Glomerular visceral epithelial cell (primary cell): Measurements from ENCODE around the gene RPS24.

Experiments
- DNase-seq: peaks from one replicate; pipeline ENCODE4 v3.0.0-alpha.2; 2016; ENCODE audit errors: extremely low spot score

RPS24 gene

DNA sequence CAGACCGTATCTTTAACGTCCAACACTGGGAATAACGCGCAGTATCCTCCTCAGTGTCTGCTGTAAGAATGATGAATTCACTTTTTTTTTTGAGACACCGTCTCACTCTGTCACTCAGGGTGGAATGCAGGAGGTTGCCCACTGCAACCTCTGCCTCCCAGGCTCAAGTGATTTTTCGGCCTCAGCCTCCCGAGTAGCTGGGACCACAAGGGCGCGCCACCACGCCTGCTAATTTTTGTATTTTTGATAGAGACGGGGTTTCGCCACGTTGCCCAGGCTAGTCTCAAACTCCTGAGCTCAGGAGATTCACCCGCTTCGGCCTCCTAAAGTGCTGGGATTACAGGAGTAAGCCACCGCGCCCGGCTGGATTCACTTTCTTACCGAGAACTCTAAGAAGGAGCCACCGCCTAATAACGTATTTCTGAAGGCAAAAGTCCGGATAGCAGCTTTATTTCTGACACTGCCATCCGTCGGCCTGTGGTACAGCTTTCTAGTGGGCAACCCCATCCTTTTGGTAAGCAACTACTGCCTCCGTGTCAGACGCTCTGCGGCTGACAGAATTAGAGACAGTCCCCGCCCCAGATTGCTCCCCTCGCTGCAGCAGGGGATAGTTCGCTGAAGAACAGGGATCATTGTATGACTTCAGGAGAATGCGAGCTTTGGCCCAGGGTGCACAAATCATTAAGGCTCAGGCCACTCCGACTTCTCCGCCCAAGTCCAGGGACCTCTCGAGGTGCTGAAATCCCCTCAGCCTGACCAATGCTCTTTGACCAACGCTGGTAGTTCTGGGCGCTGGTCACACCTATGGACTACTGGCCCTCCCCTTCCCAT is 5.0 kb upstream of the RPS24 start:
- no peak for DNase-seq

GRCh38 chr10:78029269-78030226 is 4.1 kb upstream of the RPS24 start, which contains the start of gene POLR3A:
TSS of gene POLR3A (minus strand) at chr10:78029515. CDS start at chr10:78029407, 108 bp downstream.
- peak; percentile 98 for DNase-seq

GRCh38 chr10:78033387-78033636 is 351 bp upstream of the RPS24 start:
- DNase-seq = no peak

GRCh38 chr10:78035025-78035424 is 1.4 kb downstream of the RPS24 start:
- DNase-seq = no peak

DNA sequence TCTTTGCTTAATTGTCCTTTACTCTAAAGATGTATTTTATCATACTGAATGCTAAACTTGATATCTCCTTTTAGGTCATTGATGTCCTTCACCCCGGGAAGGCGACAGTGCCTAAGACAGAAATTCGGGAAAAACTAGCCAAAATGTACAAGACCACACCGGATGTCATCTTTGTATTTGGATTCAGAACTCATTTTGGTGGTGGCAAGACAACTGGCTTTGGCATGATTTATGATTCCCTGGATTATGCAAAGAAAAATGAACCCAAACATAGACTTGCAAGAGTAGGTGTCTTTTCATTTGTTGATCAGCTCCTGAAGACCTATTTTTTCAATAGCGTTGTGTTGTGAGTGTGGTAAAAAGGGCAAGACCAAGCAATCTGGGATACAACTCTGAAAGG is 1.8 kb downstream of the RPS24 start:
- no peak for DNase-seq

DNA sequence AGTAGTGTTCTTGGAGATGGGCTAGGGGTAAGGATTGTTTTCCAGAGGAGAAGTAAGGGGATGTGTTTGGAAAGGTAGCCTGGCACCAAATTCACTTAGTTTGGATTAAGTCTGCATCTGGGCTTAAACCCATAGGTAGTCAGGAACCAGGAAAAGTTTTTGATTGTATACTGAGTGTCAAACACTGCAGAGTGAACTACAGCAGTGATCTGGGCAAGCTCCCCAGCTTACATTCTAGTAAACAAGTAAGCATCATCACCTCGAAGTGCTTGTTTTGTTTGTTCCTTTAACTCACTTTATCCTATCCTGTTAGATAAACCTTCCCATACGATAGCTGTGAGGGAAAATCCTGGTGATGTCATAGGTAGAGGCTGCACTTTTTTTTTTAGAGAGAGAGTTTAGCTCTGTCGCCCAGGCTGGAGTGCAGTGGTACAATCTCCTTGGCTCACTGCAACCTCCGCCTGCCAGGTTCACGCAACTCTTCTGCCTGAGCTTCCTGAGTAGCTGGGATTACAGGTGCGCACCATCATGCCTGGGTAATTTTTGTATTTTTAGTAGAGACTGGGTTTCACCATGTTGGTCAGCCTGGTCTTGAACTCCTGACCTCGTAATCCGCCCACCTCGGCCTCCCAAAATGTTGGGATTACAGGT is 2.4 kb downstream of the RPS24 start:
- no peak for DNase-seq

DNA sequence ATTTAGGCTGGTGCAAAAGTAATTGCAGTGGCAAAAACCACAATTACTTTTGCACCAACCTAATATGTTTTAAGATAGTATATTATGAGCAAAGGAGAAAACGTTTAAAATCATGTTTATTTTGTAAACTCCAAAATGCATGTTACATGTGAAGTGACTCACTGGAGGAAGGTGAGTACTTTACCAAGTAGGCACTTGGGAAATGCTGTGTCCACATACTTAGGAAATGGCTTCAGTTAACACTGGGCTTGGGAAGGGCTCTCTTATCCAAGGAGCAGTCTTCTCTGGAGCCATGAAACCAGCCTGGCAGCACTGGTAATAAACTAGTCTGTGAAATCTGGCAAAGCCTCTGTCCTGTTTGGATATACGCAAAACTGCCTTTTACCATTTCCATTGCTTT is 4.4 kb downstream of the RPS24 start:
- no peak for DNase-seq

DNA sequence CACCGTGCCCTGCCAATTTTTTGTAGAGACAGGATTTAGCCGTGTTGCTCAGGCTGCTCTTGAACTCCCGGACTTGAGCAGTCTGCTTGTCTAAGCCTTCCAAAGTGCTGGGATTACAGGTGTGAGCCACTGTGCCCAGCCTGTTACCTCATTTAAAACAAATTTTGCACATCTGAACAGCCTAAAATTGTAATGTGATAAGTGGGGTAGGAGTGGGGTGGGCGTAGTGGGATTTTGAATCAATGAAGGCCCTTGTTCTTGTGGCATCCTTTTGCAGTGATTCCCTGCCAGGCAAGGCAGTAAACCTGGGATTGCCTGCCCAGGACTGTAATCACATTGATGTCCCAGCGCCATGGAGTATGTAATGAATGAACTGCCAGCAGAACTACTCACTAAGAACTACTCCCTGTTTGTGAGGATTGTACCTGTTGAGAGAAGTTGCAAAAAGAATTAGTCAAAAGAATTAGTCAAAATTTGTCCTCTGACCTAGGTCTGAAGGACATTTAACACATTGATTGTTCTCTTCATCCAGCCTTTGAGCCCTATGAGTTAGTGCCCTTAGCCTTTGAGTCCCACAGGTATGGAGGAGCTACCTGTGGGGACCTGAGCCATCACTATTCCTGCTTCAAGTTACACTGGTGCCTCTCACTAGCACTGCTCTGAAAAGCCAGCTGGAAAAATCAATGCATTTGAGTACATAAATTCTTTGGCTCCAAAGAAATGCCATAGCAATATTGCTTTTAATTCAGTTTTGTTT is 5.3 kb downstream of the RPS24 start:
- no peak for DNase-seq

DNA sequence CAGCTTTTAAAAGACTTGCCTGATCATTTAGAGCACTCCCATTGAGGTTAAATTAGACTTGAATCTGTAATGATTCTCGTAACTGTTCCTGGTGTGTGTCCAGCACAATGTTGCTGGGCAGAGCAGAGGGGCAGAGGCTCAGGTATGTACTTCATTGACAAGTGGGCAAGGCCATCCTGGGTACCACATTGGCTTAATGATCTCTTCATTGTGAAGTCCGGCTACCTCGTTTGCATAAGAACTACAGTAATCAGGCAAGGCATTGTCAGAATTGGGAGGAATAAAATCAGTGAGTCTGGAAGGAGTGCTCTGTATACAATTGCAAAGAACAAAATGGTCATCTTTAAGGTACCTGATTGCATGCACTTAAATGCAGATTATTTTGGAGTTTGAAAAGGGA is 6.1 kb downstream of the RPS24 start:
- no peak for DNase-seq

- no peak for DNase-seq
These were observed 7.8 kb downstream of the RPS24 start for GRCh38 chr10:78041170-78042057.

GRCh38 chr10:78042058-78042751 is 8.5 kb downstream of the RPS24 start:
- DNase-seq = no peak

DNA sequence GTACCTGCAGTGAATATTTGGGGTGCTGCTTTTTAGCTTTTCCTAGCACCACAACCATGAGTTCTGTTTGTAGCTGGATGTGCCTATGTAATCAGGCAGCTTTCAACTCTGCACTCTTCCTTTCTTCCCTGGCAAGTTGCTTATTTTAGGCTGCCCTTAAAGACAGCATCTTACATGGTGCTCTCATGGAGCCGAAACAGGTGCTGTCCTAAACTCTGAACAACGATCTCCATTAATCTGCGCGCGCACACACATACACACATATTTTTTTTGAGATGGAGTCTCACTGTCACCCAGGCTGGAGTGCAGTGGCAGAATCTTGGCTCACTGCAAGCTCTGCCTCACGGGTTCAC is 9.1 kb downstream of the RPS24 start:
- DNase-seq = no peak

DNA sequence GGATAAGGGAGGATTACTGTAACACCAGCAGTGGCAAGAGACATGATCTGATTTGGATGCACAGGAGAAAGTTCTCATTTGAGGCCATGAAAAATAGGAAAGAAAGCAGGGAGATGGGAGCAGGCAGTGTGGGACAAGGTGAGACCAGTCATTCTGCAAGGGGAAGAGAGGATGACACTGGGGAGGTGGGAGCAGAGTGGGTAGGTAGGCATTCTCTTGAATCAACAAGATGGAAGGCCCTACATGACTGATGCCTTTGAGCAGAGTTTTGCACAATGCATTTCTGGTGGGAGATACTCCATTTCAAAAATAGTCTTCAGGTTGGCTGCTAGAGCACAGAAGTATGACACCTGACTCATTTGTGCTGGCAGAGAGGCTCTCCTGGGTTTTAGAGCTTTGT is 10.5 kb downstream of the RPS24 start:
- DNase-seq = no peak

DNA sequence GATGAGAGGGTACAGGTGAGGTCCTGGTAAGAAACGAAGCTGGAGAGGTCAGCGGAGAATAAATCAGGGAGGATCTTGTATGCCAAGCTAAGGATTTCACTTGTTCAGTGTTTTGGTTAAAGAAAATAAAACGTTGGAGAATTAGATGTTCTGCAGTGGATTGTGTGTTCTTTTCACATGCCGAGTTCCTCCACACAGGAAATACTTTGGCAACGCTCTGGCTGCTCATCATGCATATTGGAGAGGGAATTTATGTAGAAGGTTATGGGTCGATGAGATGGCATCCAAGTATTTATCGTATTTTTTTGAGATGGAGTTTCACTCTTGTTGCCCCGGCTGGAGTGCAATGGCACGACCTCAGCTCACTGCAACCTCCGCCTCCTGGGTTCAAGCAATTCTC is 11.0 kb downstream of the RPS24 start:
- no peak for DNase-seq

GRCh38 chr10:78045237-78045636 is 11.6 kb downstream of the RPS24 start:
- no peak for DNase-seq

DNA sequence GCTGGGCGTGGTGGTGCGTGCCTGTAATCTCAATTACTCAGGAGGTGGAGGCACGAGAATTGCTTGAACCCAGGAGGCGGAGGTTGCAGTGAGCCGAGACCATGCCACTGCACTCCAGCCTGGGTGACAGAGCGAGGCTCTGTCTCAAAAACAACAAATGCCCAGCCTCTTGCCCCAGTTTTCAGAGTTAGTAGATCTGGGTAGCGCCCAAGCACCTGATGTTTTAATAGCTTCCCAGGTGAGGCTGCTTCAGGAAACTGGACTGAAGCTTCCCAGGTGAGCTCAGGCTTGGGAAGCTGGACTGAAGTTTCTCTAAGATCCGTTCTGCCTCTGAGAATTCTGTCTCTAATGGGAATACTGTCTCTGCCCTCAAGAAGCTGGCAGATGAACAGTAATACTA is 12.2 kb downstream of the RPS24 start:
- DNase-seq = no peak

DNA sequence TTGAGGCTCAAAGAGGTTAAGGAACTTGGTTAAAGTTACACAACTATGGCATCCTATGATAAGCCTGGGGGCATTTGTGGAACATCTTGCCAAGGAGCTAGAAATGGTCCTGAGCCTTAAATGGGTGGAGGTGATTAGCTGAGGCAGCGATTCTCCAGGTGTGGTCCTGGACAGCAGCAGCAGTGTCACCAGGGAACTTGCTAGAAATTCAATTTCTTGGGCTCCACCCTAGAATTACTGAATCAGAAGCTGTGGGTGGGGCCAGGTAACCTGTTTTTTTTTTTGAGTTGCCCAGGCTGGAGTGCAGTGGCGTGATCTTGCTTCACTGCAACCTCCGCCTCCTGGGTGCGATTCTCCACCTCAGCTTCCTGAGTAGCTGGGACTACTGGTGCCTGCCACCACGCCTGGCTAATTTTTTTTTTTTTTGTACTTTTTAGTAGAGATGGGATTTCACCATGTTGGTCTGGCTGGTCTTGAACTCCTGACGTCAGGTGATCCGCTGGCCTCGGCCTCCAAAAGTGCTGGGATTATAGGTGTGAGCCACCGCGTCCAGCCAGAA is 13.1 kb downstream of the RPS24 start:
- DNase-seq = no peak

DNA sequence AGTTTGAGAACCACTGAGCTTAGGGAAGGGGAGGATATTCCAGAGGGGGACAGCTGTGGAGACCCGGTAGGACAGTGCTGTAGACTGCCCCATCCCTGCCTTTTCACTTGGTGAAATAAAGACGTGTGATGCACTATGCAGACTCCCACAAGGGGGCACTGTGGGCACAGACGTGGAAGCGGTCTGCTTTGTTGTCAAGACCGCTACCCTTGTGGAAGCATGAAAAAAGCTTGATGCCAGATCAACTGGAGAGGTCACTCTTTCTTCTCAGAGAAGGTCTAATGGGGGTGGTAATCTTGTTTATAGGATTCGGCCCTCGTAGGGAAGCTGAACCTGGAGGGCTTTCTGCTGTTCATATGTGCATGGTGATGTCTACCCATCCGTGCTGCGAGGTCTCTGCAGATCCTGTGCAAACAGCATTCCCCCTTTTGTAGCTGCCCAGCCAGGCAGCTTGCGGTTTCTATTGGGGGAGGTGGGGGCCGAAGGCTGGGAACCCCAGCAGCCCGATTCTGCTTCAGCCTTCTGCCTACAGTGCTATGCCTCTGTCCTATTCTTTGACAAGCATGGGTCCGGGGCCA is 13.7 kb downstream of the RPS24 start:
- DNase-seq = peak; percentile 81

- no peak for DNase-seq
These were observed 16.2 kb downstream of the RPS24 start for GRCh38 chr10:78049851-78050250.
